HG03442 (cell line): Measurements from ENCODE around the gene PLK1.
"Not testable (repeated sequence)": the region's sequence is repeated elsewhere in the genome, so short reads cannot be mapped to it uniquely, and the experiment has no call there.

ENCODE experiments used
- ATAC-seq: cut with Tn5 transposase; IDR thresholded peaks from one replicate; pipeline ENCODE4 v1.9.1; 2021; ENCODE audit warnings: mild to moderate bottlenecking, moderate library complexity; ENCODE audit not compliant: unreplicated experiment

The PLK1 gene

GRCh38 chr16:23706439-23706838 lies 27.8 kb downstream of the PLK1 start:
- no peak for ATAC-seq

- ATAC-seq: no peak
Observed at GRCh38 chr16:23709536-23709935, 30.8 kb downstream of the PLK1 start.

- no peak for ATAC-seq
Observed at GRCh38 chr16:23710008-23710407, 31.3 kb downstream of the PLK1 start.

- no peak for ATAC-seq
Observed at GRCh38 chr16:23710504-23710903, 31.8 kb downstream of the PLK1 start.

GRCh38 chr16:23711785-23712184 lies 33.1 kb downstream of the PLK1 start:
- no peak for ATAC-seq

- no peak for ATAC-seq
Observed at GRCh38 chr16:23712976-23713375, 34.3 kb downstream of the PLK1 start, which contains the start of gene ERN2. TSS of gene ERN2 (minus strand) at chr16:23713222. CDS start at chr16:23713187, 35 bp downstream.

GRCh38 chr16:23716484-23716883 lies 37.8 kb downstream of the PLK1 start:
- ATAC-seq: no peak

- not testable (repeated sequence) for ATAC-seq
Observed at GRCh38 chr16:23722613-23723240, 44.0 kb downstream of the PLK1 start.

- ATAC-seq: no peak
Observed at GRCh38 chr16:23724096-23724784, 45.6 kb downstream of the PLK1 start.

GRCh38 chr16:23724785-23725131 lies 46.1 kb downstream of the PLK1 start:
- ATAC-seq: no peak

- no peak for ATAC-seq
Observed at GRCh38 chr16:23726710-23727109, 48.0 kb downstream of the PLK1 start.

- ATAC-seq: no peak
Observed at GRCh38 chr16:23728112-23728477, 49.4 kb downstream of the PLK1 start.

GRCh38 chr16:23729503-23730424 lies 51.1 kb downstream of the PLK1 start:
- no peak for ATAC-seq

- no peak for ATAC-seq
Observed at GRCh38 chr16:23734176-23734893, 55.6 kb downstream of the PLK1 start.

GRCh38 chr16:23737423-23738028 lies 58.8 kb downstream of the PLK1 start:
- ATAC-seq: not testable (repeated sequence)

- no peak for ATAC-seq
Observed at GRCh38 chr16:23739516-23739915, 60.8 kb downstream of the PLK1 start.
